Measurements from ENCODE around the gene MLLT10.
A peak's percentile ranks its signal among the peaks of the same experiment; 100 is the strongest.

The MLLT10 gene

GRCh38 chr10:21744223-21744622 is 210.2 kb downstream of the MLLT10 start:
- no peak for DNase-seq

GRCh38 chr10:21746118-21746517 is 212.1 kb downstream of the MLLT10 start:
- peak; percentile 26 for DNase-seq

GRCh38 chr10:21747809-21748208 is 213.8 kb downstream of the MLLT10 start:
- no peak for DNase-seq

GRCh38 chr10:21749788-21750187 is 215.8 kb downstream of the MLLT10 start:
- no peak for DNase-seq

GRCh38 chr10:21750424-21750823 is 216.4 kb downstream of the MLLT10 start:
- DNase-seq = no peak

- no peak for DNase-seq
Observed at GRCh38 chr10:21751341-21752310, 217.6 kb downstream of the MLLT10 start.

- no peak for DNase-seq
Observed at GRCh38 chr10:21753497-21754270, 219.7 kb downstream of the MLLT10 start.

- no peak for DNase-seq
Observed at GRCh38 chr10:21754410-21755011, 220.5 kb downstream of the MLLT10 start.

- DNase-seq = no peak
Observed at GRCh38 chr10:21756707-21757106, 222.7 kb downstream of the MLLT10 start.

GRCh38 chr10:21757185-21757901 is 223.3 kb downstream of the MLLT10 start:
- DNase-seq = no peak

GRCh38 chr10:21758239-21758638 is 224.2 kb downstream of the MLLT10 start:
- DNase-seq = no peak

GRCh38 chr10:21758696-21759095 is 224.7 kb downstream of the MLLT10 start:
- no peak for DNase-seq

GRCh38 chr10:21759232-21759631 is 225.2 kb downstream of the MLLT10 start:
- DNase-seq = no peak

- DNase-seq = no peak
Observed at GRCh38 chr10:21760332-21760731, 226.3 kb downstream of the MLLT10 start.

GRCh38 chr10:21764466-21765189 is 230.6 kb downstream of the MLLT10 start:
- no peak for DNase-seq

GRCh38 chr10:21769041-21769440 is 235.0 kb downstream of the MLLT10 start:
- DNase-seq = no peak

- no peak for DNase-seq
Observed at GRCh38 chr10:21771219-21771618, 237.2 kb downstream of the MLLT10 start.

GRCh38 chr10:21776883-21777282 is 242.9 kb downstream of the MLLT10 start:
- DNase-seq = no peak

GRCh38 chr10:21791276-21791675 is 257.2 kb downstream of the MLLT10 start:
- DNase-seq = no peak
